NCI-H128 (cell line): Measurements from ENCODE around the gene MRPL18.

Experiments
- DNase-seq: peaks from one replicate; lab custom pipeline; 2025; ENCODE audit not compliant: unreplicated experiment; lab: John Stamatoyannopoulos, UW

Gene MRPL18

DNA sequence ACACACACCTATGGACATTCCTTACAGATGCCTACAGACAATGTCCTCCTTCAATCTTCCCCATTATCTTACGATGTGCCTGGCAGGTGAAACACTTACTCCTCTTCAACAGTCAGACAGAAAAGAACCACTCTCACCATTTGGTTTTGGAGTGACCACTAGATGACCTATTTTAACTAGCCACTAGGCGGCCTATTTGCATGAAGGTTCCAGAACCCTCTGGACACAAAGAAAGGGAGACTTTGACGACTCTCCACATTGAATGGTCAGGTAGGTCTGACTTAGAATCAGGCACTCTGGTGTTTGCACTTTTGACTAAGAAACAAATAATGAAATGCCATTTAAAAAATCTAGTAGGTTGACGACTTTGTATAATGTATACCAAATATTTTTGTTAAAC lies 51.8 kb downstream of the MRPL18 start:
- no peak for DNase-seq

- DNase-seq = no peak
Observed at GRCh38 chr6:159844737-159845645, 54.7 kb downstream of the MRPL18 start.
